Central memory CD8-positive, alpha-beta T cell (primary cell): Measurements from ENCODE around the gene GLG1.
A peak's percentile ranks its signal among the peaks of the same experiment; 100 is the strongest.

Experiments
- ATAC-seq: fragments of 150-1000 bp; cut with Tn5 transposase; replicated peaks from 2 replicates; pipeline ENCODE4 v1.10.0; 2022; ENCODE audit warnings: mild to moderate bottlenecking, moderate FRiP score, moderate number of reproducible peaks; ENCODE audit not compliant: poor library complexity, severe bottlenecking; ENCODE audit errors: extremely low read depth
- DNase-seq, 2 donors: peaks; one replicate each; pipeline ENCODE4 v3.0.0; 2021; ENCODE audit warnings: low spot score in 2 of 2
- H3K27ac Mint-ChIP-seq: one replicate; pipeline ENCODE4 v1.8.0; 2022; ENCODE audit warnings: low read depth, mild to moderate bottlenecking, moderate library complexity, mixed read lengths
- H3K27me3 Mint-ChIP-seq: one replicate; pipeline ENCODE4 v1.8.0; 2022; ENCODE audit warnings: mixed read lengths
- H3K36me3 Mint-ChIP-seq: one replicate; pipeline ENCODE4 v1.8.0; 2022; ENCODE audit warnings: mild to moderate bottlenecking, moderate library complexity, mixed read lengths; ENCODE audit not compliant: insufficient read depth
- H3K4me1 Mint-ChIP-seq: one replicate; pipeline ENCODE4 v1.8.0; 2022; ENCODE audit warnings: mixed read lengths
- H3K4me3 Mint-ChIP-seq: one replicate; pipeline ENCODE4 v1.8.0; 2022; ENCODE audit warnings: mild to moderate bottlenecking, moderate library complexity, mixed read lengths
- H3K9me3 Mint-ChIP-seq: one replicate; pipeline ENCODE4 v1.8.0; 2022; ENCODE audit warnings: mixed read lengths

GLG1 gene

DNA sequence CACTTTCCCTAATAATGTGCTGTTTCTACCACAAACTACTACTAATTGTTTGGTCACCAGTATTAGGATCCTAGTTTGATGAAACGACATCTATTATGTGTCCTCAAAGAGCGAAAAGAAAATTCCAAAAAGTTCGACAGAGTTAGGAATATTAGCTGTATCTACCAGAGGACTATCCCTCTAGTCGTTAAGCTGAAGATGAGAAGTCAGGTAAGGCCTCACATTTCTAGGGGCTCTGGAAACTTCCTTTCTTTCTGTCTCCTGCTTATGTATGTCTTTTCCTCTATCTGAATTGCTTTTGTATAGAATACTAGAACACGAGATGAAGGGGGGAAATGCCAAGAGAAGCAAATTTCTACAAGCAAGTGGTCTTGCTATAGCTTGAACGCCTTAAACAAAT, 1.6 kb downstream of the GLG1 start:
- DNase-seq (no peak), ATAC-seq (no peak)
- Mint-ChIP-seq H3K27ac (no peak overlapping the region), H3K36me3 (peaks cover 19% of the 10 kb centered on the region), H3K27me3 (no peaks in the 10 kb centered on the region), H3K4me3 (peak overlapping the region; percentile 97), H3K9me3 (no peaks in the 10 kb centered on the region), H3K4me1 (peaks cover 70% of the 10 kb centered on the region)

DNA sequence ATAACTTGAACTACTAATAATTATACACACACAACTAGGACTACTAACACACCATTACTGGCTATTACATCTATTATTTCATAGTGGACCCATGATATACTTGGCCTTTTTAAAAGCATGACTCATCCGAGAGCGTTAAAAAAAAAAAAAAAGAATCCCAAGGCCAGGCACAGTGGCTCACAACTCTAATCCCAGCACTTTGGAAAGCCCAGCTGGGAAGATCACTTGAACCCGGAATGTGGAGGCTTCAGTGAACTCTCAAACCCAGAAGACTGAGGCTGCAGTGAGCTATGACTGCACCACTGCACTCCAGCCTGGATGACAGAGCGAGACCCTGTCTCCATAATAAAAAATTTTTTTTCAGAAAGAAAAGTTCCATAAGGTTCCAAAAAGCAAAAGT, 3.1 kb downstream of the GLG1 start:
- ATAC-seq (no peak), DNase-seq (no peak)
- H3K4me3 Mint-ChIP-seq: peak overlapping the region; percentile 97
- H3K4me1 Mint-ChIP-seq: peaks cover 75% of the 10 kb centered on the region
- no peaks in the 10 kb centered on the region for H3K9me3 Mint-ChIP-seq
- H3K36me3 Mint-ChIP-seq: peaks cover 18% of the 10 kb centered on the region
- H3K27ac Mint-ChIP-seq: peak overlapping the region; percentile 22
- no peaks in the 10 kb centered on the region for H3K27me3 Mint-ChIP-seq

DNA sequence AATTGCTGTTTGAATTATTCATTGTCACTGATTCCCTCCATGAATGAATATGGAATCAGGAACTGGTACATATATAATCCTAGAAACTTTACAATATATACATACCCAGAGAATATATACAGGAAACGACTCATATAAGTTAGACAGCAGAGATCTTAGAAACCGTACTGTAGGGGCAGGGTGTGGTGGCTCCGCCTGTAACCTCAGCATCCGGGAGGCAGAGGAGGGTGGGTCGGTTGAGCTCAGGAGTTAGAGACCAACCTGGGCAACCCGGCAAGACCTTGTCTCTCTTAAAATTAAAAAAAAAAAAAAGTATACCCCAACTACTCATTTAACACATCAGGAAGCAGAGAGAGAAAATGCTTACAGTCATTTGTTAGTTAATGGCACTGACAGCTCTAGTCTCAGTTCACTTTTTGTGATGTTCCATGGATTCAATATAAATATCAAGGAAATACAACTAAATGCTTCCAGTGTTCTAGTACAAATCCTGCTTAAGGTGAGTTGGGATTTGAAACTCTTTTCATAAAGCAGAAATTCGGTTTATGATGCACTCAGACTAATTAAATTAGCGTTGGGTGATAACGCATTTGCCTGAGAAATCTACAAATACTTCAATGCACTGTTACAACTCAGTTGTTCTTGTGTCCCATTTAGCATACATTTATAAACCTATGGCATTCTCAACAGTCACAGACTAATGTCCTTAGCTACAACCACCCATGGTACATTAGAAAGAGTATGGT, 5.6 kb downstream of the GLG1 start:
- Mint-ChIP-seq H3K27me3 (no peaks in the 10 kb centered on the region), H3K4me3 (peak overlapping the region; percentile 66), H3K9me3 (no peaks in the 10 kb centered on the region), H3K27ac (peak overlapping the region; percentile 71), H3K36me3 (peaks cover 16% of the 10 kb centered on the region), H3K4me1 (peaks cover 68% of the 10 kb centered on the region)
- DNase-seq (peak in 1 of 2 donors; percentile 30), ATAC-seq (peak; percentile 99)

DNA sequence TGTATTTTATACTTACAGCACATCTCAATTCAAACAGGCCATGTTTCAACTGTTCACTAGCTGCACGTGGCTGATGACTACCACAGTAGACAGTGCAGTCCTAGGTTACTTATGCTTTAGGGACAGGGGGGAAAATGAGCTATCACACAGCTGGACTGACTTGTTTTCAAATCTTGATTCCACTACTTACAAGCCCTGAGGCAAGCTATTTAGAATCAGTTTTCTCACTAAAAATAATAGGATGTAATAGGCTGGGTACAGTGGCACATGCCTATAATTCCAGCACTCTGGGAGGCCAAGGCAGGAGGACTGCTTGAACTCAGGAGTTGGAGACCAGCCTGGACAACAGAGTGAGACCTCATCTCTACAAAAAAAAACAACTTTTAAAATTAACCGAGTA, 10.3 kb downstream of the GLG1 start:
- no peak overlapping the region for H3K4me3 Mint-ChIP-seq
- no peaks in the 10 kb centered on the region for H3K9me3 Mint-ChIP-seq
- ATAC-seq: no peak
- no peak for DNase-seq
- no peaks in the 10 kb centered on the region for H3K27me3 Mint-ChIP-seq
- H3K27ac Mint-ChIP-seq: no peak overlapping the region
- peaks cover 13% of the 10 kb centered on the region for H3K36me3 Mint-ChIP-seq
- peaks cover 48% of the 10 kb centered on the region for H3K4me1 Mint-ChIP-seq

DNA sequence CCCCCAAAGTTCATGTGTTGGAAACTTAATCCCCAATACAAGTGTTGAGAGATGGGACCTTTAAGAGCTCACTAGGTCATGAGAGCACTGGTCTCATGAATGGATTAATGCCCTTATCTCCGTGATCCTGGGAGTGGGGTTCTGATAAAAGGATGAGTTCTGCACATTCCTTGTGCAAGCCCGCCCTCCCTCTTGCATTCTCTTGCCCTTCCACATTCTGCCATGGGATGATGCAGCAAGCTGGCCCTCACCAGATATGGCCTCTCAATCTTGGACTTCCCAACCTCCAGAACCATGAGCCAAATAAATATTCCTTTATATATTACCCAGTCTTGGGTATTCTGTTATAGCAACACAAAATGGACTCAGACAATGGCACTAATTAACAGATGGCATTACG, 14.1 kb downstream of the GLG1 start:
- Mint-ChIP-seq H3K27ac (no peak overlapping the region), H3K4me3 (no peak overlapping the region), H3K36me3 (peaks cover 16% of the 10 kb centered on the region), H3K9me3 (no peaks in the 10 kb centered on the region), H3K4me1 (peaks cover 31% of the 10 kb centered on the region), H3K27me3 (no peaks in the 10 kb centered on the region)
- ATAC-seq (no peak), DNase-seq (no peak)

DNA sequence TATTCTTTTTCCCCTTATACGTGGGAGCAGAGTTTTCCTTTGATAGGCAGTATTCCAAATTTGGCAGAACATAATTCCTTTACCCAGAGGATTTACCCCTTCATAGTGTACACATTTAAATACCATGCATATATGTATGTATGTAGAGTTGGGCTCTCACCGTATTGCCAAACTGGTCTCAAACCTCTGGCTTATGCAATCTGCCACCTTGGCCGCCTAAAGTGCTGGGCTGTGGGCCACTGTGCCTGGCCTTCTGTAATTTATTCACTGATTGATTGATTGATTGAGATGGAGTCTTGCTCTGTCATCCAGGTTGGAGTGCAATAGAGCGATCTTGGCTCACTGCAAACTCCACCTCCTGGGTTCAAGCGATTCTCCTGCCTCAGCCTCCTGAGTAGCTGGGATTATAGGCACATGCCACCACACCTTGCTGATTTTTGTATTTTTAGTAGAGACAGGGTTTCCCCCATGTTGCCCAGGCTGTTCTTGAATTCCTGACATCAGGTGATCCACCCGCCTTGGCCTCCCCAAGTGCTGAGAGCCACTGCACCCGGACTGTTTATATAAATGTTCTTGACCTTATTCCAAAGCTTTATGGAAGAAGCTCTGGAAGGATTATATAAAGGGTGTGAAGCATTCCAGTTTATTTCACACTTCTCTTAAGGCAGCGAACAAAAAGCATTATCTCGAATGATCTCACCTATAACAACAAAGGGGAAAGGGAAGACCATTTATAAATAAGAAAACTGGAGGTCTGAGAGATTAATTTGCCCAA, 14.9 kb downstream of the GLG1 start:
- DNase-seq (no peak), ATAC-seq (no peak)
- H3K4me3 Mint-ChIP-seq: no peak overlapping the region
- H3K4me1 Mint-ChIP-seq: peaks cover 38% of the 10 kb centered on the region
- no peaks in the 10 kb centered on the region for H3K9me3 Mint-ChIP-seq
- H3K27ac Mint-ChIP-seq: peak overlapping the region; percentile 49
- no peaks in the 10 kb centered on the region for H3K27me3 Mint-ChIP-seq
- peaks cover 20% of the 10 kb centered on the region for H3K36me3 Mint-ChIP-seq

DNA sequence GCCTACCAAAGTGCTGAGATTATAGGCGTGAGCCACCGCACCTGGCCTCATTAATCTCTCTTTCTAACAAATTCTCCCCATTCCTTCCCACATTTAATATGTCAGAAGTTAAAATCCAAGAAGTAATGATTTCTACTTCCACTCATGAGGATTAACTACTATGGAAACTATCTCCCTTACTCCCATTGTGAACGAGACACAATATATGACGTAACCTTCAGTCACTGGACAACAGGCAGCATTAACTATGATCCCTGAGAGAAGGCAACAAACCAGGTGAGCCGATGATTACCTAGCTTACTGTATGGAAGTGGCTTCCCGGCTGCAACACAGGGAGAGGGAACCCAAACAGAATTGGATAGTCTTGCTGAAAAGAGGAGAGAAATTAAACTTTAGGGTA, 20.0 kb downstream of the GLG1 start:
- H3K36me3 Mint-ChIP-seq: peaks cover 17% of the 10 kb centered on the region
- H3K27me3 Mint-ChIP-seq: no peaks in the 10 kb centered on the region
- H3K9me3 Mint-ChIP-seq: no peaks in the 10 kb centered on the region
- H3K4me3 Mint-ChIP-seq: no peak overlapping the region
- peaks cover 59% of the 10 kb centered on the region for H3K4me1 Mint-ChIP-seq
- ATAC-seq (no peak), DNase-seq (no peak)
- H3K27ac Mint-ChIP-seq: peak overlapping the region; percentile 1

DNA sequence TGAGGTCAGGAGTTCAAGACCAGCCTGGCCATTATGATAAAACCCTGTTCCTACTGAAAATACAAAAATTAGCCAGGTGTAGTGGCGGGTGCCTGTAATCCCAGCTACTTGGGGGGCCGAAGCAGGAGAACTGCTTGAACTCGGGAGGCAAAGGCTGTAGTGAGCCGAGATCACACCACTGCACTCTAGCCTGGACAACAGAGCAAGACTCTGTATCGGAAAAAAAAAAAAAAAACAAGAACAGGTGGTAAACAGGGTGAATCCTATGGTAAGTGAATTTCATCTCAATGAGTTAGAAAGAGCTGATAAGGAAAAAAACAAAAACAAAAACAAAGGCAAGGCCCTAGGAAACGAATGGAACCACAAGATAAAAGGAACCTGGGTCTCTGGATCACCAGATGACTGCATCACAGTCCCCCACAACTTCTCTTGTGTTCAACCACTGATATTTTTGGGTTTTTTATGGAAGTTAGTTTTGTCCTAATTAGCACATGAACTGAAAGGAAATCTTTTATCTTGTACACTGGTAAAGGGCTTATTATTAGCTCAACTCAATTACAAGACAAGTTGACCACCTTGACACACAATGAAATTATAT, 21.0 kb downstream of the GLG1 start:
- Mint-ChIP-seq H3K36me3 (peaks cover 17% of the 10 kb centered on the region), H3K27me3 (no peaks in the 10 kb centered on the region), H3K9me3 (no peaks in the 10 kb centered on the region), H3K27ac (no peak overlapping the region), H3K4me1 (peaks cover 66% of the 10 kb centered on the region), H3K4me3 (no peak overlapping the region)
- DNase-seq (no peak), ATAC-seq (no peak)

DNA sequence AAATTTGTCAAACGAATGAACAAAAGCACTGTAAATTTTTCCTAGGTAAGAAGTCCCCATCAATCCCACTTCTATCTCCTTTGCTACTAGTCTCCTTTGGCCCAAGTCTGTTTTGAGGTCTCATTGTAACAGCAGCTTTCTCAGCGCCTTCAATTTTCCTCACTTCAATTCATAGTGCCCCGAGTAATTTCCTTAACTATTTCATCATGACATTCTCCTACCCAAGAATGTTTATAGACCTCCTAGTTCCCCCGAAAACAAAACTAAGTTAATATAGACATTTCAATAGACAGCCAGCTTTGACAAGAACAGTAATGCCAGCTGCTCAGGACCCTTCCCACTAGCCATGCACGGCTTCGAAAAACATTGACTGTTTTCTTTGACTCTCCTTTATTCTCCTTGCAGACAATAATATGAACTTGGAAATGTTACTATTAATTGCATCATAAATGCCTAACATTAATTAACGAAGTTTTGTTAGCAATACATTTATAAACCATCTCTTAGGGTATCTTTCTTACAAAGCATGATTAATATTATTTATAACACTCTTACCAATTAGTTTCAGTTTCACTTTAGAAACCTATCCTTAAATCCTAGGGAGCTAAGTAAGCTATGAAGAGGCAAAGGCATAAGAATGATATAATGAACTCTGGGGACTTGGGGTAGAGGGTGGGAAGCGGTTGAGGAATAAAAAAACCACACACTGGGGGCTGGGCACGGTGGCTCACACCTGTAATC, 22.8 kb downstream of the GLG1 start:
- ATAC-seq (no peak), DNase-seq (no peak)
- Mint-ChIP-seq H3K9me3 (no peaks in the 10 kb centered on the region), H3K36me3 (peaks cover 22% of the 10 kb centered on the region), H3K27me3 (no peaks in the 10 kb centered on the region), H3K4me1 (peaks cover 72% of the 10 kb centered on the region), H3K4me3 (peak overlapping the region; percentile 7), H3K27ac (peak overlapping the region; percentile 73)

DNA sequence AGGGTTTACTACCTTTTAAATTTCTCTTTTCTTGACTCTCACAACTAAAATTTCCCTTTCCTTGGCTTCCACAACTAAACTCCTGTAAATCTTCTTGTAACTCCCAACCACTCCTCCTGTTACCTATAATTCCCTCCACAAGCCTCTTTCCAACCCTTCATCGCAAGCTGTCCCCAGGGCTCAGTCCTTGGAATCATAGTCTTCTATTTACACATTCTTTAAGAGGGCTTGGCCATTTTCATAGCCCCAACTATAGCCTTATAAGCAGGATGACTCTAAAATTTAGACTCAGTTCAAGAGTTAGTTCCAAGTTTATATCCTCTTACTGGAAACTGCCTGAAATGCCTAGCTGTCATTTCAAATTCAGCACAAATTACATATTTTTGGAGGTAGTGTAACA, 23.9 kb downstream of the GLG1 start:
- no peak for DNase-seq
- H3K27ac Mint-ChIP-seq: no peak overlapping the region

DNA sequence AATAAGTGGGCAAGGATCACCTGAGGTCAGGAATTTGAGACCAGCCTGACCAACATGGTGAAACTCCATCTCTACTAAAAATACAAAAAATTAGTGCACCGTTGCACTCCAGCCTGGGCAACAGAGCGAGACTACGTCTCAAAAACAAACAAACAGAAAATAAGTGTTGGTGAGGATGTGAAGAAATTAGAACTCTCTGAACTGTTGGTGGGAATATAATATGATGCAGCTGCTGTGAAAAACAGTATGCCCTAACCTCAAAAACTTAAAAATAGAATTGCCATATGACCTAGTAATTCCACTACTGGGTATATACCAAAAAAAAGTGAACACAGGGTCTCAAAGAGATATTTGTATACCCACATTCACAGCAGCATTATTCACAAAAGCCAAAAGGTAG, 26.1 kb downstream of the GLG1 start:
- H3K27me3 Mint-ChIP-seq: no peaks in the 10 kb centered on the region
- no peak overlapping the region for H3K4me3 Mint-ChIP-seq
- no peak overlapping the region for H3K27ac Mint-ChIP-seq
- peaks cover 65% of the 10 kb centered on the region for H3K4me1 Mint-ChIP-seq
- peaks cover 11% of the 10 kb centered on the region for H3K36me3 Mint-ChIP-seq
- DNase-seq (no peak), ATAC-seq (no peak)
- no peaks in the 10 kb centered on the region for H3K9me3 Mint-ChIP-seq

More for the DNA sequence above, 23.9 kb downstream of the GLG1 start:
- Mint-ChIP-seq H3K36me3 (peaks cover 20% of the 10 kb centered on the region), H3K9me3 (no peaks in the 10 kb centered on the region), H3K4me1 (peaks cover 79% of the 10 kb centered on the region), H3K27me3 (no peaks in the 10 kb centered on the region), H3K4me3 (no peak overlapping the region)
- ATAC-seq: no peak

DNA sequence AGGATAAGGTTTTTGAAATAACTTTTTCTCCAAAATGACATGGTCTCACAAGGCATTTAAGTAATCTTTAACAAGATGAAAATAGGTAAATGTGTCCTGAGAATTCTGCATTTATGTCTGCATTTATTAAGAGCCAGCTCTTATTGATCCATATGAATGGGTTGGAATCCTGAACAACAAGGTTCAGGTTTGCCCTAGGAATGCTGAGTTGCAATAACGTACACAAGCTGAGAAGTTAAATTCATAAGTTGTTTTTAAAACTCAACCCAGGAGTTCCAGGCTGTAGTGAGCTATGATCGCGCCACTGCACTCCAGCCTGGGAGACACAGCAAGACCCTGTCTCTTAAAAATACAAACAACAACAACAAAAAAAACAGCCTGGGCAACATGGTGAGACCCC, 28.1 kb downstream of the GLG1 start:
- DNase-seq: no peak
- Mint-ChIP-seq H3K9me3 (no peaks in the 10 kb centered on the region), H3K4me1 (peaks cover 65% of the 10 kb centered on the region), H3K27ac (peak overlapping the region; percentile 13), H3K27me3 (no peaks in the 10 kb centered on the region), H3K36me3 (peaks cover 10% of the 10 kb centered on the region), H3K4me3 (no peak overlapping the region)
- no peak for ATAC-seq
